22Rv1 (cell line): ENCODE measurements around the gene RFX6.
"Not testable (repeated sequence)": the region's sequence is repeated elsewhere in the genome, so short reads cannot be mapped to it uniquely, and the experiment has no call there.

Experiments
- H3K27ac ChIP-seq: fragments of 450-650 bp; 2 replicates; pipeline ENCODE4 v1.5.1; 2017
- ZFX ChIP-seq: fragments of 450-650 bp; IDR thresholded peaks from 2 replicates; pipeline ENCODE4 v1.6.1; 2017; ENCODE audit warnings: antibody characterized with exemption, borderline replicate concordance
- TF ChIP-seq, protein P1 (sequence below): fragments of 450-650 bp; IDR thresholded peaks from 2 replicates; pipeline ENCODE4 v1.5.1; 2017; ENCODE audit warnings: mild to moderate bottlenecking

The RFX6 gene, protein sequence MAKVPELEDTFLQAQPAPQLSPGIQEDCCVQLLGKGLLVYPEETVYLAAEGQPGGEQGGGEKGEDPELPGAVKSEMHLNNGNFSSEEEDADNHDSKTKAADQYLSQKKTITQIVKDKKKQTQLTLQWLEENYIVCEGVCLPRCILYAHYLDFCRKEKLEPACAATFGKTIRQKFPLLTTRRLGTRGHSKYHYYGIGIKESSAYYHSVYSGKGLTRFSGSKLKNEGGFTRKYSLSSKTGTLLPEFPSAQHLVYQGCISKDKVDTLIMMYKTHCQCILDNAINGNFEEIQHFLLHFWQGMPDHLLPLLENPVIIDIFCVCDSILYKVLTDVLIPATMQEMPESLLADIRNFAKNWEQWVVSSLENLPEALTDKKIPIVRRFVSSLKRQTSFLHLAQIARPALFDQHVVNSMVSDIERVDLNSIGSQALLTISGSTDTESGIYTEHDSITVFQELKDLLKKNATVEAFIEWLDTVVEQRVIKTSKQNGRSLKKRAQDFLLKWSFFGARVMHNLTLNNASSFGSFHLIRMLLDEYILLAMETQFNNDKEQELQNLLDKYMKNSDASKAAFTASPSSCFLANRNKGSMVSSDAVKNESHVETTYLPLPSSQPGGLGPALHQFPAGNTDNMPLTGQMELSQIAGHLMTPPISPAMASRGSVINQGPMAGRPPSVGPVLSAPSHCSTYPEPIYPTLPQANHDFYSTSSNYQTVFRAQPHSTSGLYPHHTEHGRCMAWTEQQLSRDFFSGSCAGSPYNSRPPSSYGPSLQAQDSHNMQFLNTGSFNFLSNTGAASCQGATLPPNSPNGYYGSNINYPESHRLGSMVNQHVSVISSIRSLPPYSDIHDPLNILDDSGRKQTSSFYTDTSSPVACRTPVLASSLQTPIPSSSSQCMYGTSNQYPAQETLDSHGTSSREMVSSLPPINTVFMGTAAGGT

DNA sequence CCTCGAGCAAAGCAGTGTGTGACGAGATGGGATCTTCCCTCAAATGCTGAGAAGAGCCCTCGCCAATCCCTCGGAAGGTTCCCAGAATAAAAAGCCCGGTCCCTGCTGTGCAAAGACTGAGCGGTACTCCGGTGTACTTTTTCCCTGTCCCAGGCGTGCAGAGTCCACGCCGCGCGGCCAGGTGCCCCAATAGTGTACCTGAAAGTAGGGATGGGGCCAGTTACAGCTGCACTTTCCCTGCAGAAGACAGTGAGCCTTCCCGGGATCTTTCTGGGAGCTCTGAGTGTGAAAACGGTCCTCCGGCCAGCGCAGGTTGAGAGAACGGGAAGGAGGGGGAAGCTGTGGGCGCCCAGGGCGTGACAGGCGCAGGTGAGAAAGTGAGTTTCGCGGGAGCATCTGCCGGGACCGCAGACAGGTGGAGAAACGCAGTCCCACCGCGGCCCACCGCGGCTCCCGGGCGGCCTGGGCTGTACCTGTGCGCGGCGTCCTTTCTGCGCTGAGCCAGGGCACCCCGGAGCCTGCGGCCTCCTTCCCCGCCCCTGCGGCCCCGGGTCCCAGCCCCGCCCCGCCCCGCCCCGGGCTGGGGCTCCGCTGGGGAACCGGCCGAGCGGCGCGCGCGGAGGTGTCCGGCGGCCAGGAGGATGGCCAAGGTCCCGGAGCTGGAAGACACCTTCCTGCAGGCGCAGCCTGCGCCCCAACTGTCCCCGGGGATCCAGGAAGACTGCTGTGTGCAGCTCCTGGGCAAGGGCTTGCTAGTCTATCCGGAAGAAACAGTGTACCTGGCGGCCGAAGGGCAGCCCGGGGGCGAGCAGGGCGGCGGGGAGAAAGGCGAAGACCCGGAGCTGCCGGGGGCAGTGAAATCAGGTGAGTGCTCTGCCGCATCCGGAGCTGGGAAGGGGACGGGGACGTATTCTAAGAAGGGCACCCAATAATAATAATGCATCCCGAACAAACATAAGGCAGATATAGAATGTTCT lies at the start of gene RFX6:
Gene RFX6, plus strand, starts transcription at position 608 of the 977 bp plus-strand sequence. Its CDS starts 34 bp downstream, at position 642.
- TF ChIP-seq, protein P1, sequence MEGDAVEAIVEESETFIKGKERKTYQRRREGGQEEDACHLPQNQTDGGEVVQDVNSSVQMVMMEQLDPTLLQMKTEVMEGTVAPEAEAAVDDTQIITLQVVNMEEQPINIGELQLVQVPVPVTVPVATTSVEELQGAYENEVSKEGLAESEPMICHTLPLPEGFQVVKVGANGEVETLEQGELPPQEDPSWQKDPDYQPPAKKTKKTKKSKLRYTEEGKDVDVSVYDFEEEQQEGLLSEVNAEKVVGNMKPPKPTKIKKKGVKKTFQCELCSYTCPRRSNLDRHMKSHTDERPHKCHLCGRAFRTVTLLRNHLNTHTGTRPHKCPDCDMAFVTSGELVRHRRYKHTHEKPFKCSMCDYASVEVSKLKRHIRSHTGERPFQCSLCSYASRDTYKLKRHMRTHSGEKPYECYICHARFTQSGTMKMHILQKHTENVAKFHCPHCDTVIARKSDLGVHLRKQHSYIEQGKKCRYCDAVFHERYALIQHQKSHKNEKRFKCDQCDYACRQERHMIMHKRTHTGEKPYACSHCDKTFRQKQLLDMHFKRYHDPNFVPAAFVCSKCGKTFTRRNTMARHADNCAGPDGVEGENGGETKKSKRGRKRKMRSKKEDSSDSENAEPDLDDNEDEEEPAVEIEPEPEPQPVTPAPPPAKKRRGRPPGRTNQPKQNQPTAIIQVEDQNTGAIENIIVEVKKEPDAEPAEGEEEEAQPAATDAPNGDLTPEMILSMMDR = no peak
- no peak for TF ChIP-seq ZFX

DNA sequence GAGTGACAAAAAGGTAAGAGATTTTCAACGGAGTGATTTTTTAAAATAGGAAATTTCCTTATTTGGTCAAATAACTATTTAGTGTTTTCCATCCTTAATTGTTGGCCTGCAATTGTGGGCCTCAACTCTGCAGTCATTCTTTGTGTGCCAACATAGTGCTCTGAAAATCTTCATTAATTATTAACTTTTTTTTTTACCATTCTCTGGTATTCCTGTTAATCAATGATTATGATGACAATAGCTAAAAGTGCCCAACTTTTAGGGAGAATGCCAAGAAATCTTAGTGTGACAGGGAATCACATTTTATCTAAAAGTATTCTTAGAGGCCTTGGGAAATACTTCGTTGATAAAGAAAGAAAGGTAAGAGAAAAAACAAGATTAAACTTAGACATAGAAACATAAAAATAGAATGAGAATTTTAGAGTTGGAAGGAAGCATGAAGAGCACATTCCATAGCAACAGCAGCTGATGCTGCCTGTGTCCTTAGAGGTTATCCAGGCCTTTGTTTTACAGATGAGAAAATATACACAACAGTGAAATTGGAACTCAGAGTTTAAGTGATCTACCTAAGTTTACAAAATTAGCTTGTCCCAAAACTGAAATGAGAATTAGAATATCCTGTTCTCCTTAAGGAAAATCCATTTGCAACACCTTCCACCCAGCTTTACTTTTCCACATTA lies 49.3 kb upstream of the RFX6 start:
- no peak overlapping the region for H3K27ac ChIP-seq
- no peak for TF ChIP-seq ZFX
- TF ChIP-seq, protein P1 = no peak

More for the DNA sequence above, at the start of gene RFX6:
- no peak within 1 kb of the TSS for H3K27ac ChIP-seq

DNA sequence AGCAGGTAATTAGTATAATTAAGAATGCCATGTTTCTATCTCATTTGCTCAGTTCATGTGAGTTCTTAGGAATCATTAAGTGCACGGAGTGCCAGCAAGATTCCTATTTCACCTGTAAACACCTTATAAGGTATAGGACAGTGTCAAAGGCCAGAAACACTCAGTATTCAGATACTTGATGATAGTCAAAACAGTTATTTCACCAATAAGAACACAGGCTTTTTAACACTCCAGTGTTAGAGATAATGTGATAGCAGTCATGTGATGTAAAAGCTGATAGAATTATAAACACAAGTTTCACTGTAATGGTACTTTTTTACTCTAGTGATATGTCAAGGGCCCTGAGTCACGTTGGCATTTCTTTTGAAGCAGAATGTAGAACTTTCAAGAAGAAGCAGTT lies 48.1 kb upstream of the RFX6 start, which contains the start of gene GPRC6A:
Gene GPRC6A, minus strand, starts transcription at position 101 of the 400 bp plus-strand sequence. Its CDS starts 70 bp downstream, at position 31.
- no peak within 1 kb of the TSS for H3K27ac ChIP-seq
- TF ChIP-seq, protein P1 = no peak
- TF ChIP-seq ZFX = no peak

DNA sequence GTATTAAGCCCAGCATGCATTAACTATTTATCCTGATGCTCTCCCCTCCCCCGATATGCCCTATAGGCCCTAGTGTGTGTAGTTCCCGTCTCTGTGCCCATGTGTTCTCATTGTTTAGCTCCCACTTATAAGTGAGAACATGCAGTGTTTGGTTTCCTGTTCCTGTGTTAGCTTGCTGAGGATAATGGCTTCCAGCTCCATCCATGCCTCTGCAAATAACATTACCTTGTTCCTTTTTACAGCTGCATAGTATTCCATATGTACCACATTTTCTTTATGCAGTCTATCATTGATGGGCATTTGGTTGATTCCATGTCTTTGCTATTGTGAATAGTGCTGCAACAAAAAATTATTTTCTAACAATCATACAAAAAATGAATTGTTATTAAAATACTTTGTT lies 42.5 kb upstream of the RFX6 start:
- H3K27ac ChIP-seq = not testable (repeated sequence)

DNA sequence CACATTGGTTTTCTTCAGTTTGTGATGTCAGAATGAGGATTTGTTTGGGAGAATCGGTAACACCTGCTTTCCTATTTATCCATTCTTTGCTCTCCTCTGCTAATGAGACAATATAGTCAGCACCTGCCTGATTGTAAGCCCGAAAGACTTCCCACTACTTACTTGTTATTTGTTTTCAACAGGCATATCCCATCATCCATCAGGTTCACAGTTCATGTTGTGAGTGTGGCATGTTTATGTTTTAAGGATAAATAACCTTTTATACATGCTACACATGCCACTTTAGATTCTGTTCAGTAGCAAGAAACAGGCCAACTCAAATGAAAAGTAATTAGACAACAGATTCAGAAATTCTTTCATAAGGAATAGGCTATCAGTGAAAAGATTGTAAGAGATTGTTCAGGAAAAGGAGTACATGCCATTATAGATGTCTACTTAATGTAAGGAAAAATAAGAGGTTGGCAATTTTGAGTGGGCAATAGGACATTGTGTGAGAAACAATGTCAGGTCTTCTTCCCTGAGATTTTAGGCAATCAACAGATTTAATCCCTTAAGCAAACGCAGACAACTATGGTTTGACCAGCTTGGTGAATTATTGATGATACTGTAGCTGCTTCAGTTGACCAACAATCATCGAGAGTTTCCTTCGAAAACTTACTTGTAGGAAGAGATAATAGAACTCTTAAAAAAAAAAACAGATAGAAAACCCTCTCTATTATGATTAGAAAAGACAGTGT lies 40.3 kb upstream of the RFX6 start:
- H3K27ac ChIP-seq = no peak overlapping the region
- no peak for TF ChIP-seq ZFX
- TF ChIP-seq, protein P1 = no peak

DNA sequence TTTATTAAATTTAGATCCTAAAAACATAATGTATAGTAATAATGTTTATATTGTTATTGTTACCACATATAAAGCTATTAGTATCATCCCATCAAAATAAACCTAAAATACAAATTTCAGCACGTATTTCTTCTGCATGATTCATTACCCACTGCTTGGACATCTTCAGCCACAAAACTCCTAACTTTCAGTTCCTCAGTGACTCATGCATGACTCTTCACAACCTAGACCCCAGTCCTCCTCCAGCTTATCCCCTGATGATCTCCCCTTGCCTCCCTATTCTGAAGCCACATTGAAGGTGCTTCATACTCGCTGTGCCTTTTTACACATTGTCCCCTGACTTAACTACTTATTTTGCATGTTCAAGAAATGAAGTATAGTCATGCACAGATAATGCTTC lies 37.0 kb upstream of the RFX6 start:
- no peak for TF ChIP-seq ZFX
- TF ChIP-seq, protein P1 = no peak
- no peak overlapping the region for H3K27ac ChIP-seq
